Stimulated activated CD8-positive, alpha-beta memory T cell treated with anti-CD3 and anti-CD28 coated beads, Interleukin-4, amount 100 ng/mL, for 4 hours (primary cell): ENCODE measurements around the gene MTG2.

Experiments used
- DNase-seq, 2 donors: peaks; one replicate each; pipeline ENCODE4 v3.0.0-alpha.2; 2020; ENCODE audit warnings: low read depth in 2 of 2, low spot score in 1 of 2

MTG2 gene

DNA sequence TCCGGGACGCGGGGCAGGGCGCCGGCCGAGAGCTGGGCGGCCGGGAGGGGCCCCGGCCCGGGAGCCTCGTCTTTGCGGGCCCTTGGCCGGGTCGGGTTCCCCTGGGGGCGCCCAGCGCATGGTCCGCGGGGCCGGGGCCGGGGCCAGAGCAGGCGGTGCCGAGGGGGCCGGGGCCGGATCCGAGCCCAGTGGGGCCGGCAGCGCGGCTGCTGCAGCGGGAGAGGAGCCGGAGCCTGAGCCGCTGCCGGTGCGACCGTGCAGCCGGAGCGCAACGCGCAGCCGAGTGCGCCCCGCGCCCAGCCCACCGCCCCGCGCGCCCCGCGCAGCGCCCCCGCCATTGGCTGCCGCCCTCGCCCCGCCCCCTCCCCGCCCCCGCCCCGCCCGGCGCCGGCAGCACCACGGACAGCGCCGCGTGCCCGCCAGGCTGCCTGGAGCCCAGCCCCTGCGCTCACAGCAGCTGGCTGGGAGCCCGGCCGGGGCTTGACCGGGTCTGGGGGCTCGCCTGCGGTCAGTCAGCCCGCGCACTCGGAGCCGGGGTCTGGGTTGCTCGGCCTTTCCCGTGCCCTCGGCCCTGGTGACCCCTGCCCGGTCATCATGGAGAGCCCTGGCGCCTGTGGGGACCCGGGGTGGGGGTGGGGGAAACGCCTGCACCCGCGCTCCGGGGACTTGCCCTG is 37.3 kb downstream of the MTG2 start, which contains the start of gene HRH3:
HRH3 (minus strand) TSS at position 287 of the 674 bp plus-strand sequence. CDS start 308 bp downstream, outside the sequence.
- no peak for DNase-seq

DNA sequence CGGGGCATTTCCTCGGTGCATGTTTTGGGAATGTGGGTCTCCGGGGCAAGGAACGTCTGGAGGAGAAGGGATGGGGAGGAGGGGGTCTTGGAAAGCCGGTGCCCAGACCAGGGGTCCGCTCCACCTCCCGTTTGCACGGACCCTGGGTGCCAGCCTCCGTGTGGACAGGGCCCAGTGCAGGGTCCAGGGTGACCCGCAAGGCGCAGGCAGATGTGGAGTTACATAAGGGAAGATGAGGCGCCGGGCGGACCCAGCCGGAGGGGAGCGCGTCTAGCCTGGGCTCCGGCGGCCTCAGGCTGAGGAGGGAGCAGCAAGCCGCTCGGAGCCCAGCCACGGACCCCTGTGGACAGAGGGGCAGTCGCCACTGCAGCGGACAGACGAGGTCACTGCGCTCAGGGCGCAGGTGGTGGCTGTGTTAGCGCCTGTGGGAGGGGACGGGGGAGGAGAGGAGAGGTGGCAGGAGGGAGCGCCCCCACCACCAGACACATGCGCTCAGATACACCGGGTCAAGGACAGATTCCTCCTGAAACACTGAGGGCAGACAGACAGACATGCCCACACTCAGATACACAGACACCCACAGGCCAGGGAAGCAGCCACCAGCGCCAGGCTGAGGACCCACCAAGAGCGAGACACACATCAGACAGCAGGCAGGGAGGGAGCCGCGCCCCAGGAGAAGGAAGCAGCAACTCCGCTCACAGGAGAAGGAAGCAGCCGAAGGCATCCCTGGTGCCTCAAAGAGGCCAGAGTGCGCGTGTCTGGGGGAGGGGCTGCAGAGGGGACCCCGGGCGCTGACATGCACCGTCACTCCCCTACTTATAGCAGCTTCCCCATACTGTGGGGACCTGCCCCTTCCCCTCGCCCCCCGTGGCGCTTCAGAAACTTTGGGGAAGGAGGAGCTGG is 38.1 kb downstream of the MTG2 start:
- no peak for DNase-seq

DNA sequence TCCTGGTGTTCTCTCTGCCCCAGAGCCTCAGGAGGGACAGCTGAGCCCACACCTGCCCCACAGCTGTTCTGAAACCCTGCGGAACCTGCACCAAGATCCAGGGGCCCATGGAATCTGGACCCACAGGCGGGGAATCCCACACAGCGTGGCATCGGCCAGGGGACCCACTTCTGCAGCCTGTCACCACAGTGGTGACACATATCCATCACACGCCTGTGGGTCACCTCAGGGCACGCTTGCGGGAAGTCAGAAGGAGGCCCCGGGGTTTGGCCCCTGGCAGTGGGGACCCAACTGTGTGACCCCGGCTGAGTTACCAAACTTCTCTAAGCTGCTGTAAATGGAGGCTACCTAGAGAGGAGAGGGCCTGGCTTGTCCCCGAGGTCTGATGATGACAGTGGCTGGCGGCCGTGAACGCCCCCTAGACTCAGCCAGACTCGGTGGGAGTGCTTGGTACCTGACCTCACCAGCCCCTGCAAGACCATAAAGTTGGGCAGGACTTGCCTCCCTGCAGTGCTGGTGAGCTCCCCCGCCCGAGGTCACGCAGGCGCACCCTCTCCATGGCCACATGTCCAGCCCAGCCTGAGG is 39.5 kb downstream of the MTG2 start:
- no peak for DNase-seq

DNA sequence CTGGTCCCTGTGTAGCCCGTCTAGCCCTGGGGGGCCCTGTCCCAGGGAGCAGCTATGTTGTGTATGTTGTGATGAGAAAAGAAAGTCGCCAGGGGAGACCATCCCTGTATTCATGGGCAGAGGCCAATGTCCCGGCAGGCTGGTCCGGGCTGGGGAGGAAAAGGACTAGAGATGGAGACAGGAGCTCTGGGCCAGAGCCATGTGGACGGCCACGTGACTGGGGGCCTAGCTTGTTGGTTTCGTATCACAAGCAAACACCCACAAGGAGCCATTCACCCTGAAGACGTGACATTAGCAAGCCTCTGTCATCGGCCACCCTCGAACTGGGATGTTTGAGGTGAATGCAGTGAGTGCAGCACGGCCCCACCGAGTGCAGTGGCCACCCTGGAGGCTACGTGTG is 40.1 kb downstream of the MTG2 start:
- DNase-seq: no peak

DNA sequence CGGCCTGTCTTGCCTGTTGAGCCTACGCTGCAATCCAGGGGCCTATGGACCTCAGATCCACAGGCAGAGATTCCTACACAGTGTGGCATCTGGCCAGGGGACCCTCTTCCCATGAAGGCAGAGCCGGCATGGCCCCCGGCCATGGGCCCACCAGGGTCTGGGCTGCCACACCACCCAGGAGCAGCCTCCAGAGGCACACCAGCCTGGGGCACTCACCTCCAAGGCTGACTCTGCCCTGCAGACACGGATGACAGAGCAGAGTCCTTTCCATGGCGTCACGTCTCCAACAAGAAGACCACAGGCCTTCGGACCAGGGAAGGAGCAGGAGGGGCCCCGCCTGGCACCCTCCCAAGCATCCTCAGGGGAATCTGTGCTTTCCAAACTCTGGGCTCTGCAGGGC is 40.7 kb downstream of the MTG2 start:
- no peak for DNase-seq

DNA sequence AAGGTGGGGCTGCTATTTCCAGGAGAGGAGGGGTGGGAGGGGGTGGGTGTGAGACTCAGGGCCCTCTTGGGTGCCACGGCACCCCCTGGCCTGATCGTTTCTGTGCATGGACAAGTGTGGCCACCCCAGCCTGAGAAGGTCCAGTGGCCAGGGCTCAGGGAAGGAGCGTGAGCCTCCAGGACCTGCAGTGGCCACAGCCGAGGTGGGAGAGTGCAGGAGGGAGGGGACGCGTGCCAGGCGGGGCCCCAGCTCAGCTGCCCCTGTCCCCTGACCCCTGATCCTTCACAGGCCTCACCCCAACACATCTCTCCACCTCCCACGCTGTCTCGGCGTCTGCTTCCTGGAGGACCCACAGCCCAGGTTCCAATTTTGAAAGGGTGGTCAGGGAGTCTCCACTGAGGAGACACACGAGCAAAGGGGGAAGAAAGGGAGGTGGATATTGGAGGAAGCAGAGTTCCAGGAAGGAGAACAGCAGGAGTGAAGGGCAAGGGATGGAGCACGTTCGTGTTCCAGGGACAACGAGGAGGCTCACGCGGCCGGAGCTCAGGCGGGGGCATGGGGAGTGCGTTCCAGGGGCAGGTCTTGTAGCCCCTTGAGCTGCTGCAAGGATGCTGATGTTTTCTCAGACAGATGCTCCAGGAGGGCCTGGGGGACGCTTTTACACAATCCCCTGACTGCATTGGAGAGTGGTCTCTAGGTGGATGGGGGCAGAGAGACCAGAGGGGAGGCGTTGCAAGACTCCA is 41.5 kb downstream of the MTG2 start:
- no peak for DNase-seq

DNA sequence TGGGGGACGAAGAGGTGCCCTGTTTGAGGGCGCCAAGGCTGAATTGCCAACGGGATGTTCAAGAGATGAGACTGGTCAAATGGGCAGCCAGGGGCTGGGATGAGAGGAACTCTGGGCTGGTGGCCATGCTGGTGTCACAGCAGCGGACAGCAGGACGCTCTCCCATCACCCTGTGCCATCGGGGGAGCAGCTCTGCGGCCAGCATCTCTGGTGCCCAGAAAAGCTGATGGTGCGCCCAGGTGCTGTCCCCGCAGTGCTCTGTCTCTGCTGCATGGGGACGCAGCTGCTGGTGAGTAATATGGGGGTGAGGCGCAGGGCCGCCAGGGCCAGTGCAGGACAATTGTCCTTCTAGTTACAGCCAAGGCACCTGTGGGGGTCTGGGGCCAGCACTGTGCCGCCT is 42.2 kb downstream of the MTG2 start:
- no peak for DNase-seq

DNA sequence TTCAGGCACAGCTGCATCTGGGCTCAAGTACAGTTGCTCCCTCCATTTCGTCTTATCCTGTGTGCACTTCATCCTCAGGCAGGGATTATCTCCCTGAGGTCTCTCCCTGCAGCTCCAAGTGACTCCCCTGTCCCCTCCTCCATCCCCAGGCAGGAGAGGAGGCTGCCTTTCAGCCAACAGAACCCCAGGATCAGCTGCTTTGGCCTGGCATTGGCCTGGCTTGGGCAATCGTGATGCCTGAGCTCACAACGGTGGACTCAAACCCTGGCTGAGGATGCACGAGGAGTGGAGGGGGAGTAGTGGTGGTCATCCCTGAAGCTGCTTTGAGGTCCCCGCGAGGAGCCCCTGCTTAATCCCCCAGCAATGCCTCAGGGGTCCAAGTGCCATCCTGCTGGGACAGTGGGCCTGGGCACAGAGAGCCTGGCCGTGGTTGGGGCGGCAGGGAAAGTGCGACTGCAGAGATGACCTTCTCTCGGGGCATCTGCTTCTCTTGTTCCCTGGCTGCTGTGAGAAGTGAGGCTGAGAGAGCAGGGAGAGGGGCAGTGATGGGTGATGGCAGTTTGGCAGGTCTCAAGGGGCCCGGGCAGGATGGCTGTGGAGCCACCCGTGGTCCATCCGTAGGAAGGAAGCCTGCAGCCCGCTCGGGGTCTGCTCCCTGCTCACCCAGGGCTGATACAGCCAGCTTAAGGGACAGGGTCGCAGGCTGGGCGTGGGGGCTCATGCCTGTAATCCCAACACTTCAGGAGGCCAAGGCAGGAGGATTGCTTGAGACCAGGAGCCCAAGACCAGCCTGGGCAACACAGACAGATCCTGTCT is 43.2 kb downstream of the MTG2 start:
- no peak for DNase-seq

DNA sequence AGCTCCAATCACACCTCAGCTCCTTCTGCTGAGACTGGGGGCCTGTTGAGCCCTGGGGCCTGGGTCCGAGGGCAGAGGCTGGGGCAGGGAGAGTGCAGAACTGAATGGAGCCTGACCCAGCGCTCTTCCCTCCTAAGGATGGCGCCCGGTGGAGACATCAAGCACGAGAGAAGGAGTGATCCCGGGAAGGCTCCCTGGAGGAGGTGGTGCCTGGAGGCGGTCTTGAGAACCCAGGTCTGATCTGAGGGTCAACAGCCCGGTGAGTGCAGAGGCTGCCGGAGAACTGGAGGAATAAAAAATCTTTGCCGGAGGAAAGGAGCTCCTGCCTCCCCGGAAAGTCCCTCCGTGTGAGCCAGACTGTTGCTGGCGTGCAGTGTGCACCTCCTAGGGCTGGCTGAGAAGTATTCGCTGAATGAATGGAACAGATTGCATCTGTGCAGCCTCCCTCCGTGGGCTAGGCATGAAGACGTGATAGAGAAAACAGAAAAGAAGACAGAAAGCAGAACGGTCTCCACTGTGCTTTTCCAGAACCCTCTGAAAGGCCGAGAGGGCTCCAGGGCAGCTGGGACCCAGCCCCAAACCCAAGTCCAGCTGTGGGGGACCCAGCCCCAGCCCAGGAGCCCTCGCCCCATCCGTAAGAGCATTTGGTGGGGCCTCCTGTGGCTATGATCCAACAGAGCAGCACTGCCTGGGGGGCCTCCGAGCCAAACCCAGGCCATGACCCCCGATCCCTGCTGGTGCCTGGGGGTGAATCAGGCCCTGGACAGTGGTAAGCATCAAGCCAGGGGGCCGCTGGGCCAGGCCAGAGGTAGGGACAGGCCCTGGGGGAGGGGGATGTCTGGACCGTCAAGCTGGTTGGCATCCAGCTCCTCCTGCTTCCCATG is 44.1 kb downstream of the MTG2 start:
- no peak for DNase-seq

DNA sequence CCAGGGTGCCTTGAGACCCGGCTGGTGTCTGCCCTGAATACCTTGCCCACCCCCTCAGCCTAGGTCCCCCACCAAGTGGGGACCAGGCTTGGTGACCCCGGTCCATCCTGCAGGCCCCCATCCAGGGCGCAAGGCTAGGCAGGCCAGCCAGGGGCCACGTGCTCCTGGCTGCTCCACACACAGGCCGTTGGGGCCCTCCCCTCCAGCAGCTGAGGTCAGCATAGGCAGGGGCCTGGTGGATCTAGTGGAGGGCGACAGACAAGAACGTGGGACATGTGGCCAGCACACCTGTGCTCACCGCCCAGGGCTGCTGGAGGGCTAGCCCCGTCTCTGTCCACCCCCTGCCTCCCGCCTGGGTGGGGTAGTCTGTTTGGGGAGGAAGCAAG is 44.8 kb downstream of the MTG2 start:
- no peak for DNase-seq

DNA sequence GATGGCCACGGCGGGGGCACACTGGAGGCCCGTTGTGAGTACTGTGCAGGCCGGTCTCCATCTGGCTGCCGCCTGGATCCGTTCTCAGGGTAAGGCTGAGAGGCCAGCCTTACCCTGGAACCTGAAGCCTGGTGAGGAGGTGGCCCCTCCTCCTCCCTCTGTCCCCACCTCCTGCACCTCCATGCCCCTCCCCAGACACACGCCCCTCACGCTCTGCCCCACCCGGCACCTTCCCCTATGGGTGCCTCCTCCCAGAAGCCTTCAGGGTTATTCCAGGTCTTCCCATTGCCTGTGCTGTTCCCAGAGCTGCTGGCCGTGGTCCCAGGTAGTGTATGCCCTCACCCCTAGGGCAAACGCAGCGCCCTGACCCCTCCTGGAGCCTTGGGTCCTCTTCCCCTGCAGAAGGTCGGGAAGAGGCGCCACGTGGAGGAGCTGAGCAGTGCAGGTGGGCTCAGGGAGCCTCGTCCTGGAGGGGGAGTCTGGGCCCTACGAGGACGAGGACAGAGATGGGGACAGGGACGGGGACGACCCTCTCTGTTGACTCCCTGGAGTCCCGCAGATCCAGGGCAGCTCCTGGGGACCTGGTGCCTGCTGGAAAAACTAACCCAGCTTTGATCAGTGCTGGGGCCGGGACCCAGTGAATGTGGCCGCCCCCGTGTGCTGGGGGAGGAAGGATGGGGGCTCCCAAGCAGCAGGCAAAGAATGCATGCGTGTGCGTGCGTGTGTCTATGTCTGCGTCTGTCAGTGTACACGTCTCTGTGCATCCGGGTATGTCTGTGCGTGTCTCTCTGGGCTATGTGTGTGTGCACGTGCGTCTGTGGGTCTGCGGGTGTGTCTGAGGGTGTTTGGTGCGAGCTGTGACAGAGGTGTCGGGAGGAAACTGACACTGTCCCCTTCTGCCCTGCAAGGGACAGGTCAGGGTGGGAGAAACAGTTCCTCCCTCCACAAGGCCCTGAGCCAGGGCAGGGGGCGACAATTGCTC is 45.4 kb downstream of the MTG2 start:
- DNase-seq: no peak

DNA sequence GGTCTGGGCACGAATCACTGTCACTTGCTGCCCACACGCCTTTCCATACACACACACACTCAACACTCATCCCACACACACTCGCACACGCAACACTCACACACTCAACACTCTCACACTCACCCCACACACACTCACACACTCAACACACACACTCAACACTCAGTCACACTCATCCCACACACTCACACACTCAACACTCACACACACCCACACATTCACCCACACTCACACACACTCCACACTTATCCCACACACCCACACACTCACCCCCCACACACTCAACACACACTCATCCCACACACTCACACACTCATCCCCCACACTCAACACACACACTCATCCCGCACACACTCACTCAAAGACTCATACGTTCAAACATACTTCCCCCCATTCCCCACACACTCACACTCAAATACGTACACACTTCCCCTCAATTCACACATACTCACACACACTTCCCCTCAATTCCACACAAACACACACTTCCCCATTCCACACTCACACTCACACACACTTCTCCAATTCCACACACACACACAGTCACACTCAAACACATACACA is 46.2 kb downstream of the MTG2 start:
- DNase-seq: no peak

DNA sequence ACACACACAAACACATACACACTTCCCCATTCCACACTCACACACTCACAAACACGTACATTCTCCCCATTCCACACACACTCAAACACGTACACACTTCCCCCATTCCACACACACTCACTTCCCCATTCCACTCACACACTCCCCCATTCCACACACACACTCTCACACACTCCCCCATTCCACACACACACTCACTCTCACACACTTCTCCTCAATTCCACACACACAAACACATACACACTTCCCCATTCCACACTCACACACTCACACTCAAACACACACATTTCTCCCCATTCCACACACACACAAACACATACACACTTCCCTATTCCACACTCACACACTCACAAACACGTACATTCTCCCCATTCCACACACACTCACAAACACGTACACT is 46.8 kb downstream of the MTG2 start:
- DNase-seq: no peak

DNA sequence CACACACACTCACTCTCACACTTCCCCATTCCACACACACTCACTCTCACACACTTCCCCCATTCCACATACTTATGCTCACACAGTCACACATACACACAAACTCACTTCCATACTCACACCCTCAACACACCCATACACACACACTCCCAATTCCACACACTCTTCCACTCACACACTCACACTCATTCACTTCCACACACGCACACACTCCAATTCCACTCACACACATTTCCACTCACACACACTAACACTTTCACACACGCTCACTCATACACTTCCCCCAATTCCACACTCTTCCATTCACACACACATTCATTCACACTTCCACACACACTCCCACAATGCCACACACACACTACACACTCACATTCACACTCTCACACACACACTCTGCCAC is 47.4 kb downstream of the MTG2 start:
- DNase-seq: no peak

DNA sequence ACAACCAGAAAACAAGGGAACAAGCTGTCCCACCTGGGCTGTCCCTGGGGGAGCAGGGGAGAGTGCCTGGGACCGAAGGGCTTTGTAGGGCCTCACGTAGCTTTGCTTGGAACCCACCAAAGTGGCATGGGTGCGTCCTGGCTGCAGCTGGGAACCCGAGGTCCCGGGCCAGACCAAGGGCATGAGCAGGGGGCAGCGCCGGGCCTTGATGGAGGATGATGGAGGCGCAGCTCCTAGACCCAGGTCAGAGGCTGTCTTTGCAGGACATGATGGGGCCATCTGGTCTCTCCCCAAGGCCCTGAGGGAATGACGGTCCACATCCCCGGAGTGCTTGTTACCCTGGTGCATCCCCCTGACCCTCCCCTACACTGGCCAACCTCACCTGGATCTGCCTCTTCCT is 47.9 kb downstream of the MTG2 start:
- no peak for DNase-seq

DNA sequence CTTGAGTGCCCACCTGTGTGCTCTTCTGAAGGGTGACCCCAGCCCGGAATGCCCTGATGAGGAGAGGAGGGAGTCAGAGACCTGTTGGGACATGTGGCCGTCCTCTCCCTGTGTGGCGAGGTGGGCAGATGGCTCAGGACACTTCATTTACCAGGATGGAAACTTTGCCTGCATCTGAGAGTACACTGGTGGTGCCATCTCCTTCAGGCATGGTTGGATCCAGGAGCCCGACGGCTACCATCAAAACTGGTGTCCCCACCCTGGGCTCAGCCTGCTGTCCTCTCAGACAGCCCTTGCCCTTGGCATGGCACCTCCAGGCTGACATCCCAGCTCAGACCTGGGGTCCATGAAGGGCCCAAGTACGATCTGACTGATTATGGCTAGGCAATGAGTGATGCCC is 48.5 kb downstream of the MTG2 start:
- no peak for DNase-seq

DNA sequence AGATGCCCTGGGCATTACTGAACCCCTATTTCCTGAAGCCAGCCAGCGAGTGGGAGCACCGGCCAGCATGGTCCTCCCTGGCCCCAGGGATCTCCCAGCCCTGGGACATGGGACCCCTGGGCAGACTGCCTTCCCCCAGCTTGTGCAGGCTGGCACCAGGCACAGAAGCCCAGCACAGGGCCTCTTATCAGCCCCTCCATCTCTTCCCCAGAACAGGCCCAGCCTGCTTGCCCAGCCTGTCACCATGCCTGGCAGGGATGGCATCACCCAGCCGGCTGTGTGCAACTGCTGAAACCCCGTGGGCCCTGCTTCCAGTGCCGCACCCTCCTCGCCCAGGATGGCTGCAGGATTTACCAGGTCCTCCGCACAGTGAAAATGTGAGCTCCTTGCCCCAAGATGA is 49.4 kb downstream of the MTG2 start:
- DNase-seq: no peak
